ENCODE measurements around the gene PRR5L. TPM values are rescaled to one million over a fixed set of nuclear protein-coding genes. Genes with fewer than 3 reads are reported as not detected.

Gene PRR5L
- total and polyA plus RNA-seq, 12 donors, result 1.7 to 10.2 (median 7.3) TPM

DNA sequence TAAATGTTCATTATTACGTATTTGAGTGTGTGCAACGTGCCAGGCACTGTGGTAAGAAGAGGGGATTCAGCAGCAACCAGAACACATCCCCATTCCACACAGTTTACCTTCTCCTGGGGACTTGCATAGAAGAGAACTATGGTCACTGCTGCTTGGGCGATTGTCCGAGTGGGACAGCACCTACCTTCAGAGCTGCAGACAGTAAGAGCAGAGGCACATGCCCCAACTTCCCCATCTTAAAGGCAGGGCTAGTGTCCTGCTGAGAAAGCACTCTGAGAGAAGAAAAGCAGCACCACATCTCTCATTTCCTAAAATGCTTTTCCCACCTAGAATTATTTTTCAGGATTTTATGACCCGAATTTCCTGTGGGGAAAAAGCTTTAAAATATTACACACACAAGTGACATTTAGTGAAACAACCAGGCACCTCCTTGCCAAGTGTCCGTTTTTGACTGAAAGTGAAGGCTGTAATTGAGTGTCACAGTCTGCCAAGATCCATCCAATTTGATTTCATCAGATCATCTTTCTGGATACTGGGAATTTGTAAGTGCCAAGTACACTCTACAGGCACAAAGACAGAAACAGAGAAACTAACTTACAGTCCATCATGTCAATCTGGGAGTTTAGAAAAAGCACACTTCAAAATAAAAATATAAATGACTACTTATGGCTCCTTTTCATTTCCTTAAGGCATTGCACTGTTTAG, 189.4 kb downstream of the PRR5L start:
- H3K4me1 ChIP-seq (replicated peaks in 1 of 2), result peaks cover 0 to 13% of the 10 kb centered on the region in 2 donors
- H3K27me3 ChIP-seq, result no peaks in the 10 kb centered on the region
- intact Hi-C loops (cut with DNase I), result no loop called here
- 64 to 74% (median 71%) methylated on average over 6 of the region's 6 CpGs for WGBS, 4 donors
- DNase-seq, result no peak
- H3K27ac ChIP-seq, result no peak overlapping the region
- H3K9me3 ChIP-seq (replicated peaks in 1 of 3), result no peaks in the 10 kb centered on the region
- H3K36me3 ChIP-seq (replicated peaks in 1 of 2), result peaks cover 0 to 37% of the 10 kb centered on the region in 2 donors
- TF ChIP-seq, protein P1, sequence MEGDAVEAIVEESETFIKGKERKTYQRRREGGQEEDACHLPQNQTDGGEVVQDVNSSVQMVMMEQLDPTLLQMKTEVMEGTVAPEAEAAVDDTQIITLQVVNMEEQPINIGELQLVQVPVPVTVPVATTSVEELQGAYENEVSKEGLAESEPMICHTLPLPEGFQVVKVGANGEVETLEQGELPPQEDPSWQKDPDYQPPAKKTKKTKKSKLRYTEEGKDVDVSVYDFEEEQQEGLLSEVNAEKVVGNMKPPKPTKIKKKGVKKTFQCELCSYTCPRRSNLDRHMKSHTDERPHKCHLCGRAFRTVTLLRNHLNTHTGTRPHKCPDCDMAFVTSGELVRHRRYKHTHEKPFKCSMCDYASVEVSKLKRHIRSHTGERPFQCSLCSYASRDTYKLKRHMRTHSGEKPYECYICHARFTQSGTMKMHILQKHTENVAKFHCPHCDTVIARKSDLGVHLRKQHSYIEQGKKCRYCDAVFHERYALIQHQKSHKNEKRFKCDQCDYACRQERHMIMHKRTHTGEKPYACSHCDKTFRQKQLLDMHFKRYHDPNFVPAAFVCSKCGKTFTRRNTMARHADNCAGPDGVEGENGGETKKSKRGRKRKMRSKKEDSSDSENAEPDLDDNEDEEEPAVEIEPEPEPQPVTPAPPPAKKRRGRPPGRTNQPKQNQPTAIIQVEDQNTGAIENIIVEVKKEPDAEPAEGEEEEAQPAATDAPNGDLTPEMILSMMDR (IDR thresholded peaks at IDR 0.05), result no peak
- TF ChIP-seq POLR2A (IDR thresholded peaks at IDR 0.05), result no peak
- no peak overlapping the region for H3K4me3 ChIP-seq

DNA sequence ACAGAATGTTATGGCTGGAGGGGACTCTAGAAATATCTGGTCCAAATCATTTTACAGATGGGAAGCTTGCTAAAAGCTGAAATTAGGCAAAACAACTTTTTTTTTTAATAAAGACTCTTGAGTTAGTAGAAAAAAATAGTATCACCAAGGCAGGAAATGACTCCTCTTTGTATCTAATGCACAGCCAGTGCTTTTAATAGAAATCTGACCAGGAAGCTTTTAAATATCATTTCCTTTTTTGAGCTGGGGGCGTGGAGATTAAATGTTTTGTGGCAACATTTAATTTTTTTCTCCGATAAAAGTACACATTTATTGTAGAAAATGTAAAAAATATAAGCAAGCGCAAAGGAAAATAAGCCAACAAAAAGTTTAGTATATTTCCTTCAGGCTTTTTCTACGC, 191.5 kb downstream of the PRR5L start:
- no peaks in the 10 kb centered on the region for H3K27me3 ChIP-seq
- peaks cover 0 to 13% of the 10 kb centered on the region in 2 donors for H3K4me1 ChIP-seq (replicated peaks in 1 of 2)
- intact Hi-C loops (cut with DNase I), result no loop called here
- TF ChIP-seq, protein P1 (IDR thresholded peaks at IDR 0.05), result no peak
- TF ChIP-seq POLR2A (IDR thresholded peaks at IDR 0.05), result no peak
- H3K27ac ChIP-seq, result peak overlapping the region in 1 of 5 donors; percentile 34
- 69 to 82% (median 74%) methylated on average over 4 of the region's 4 CpGs for WGBS, 4 donors
- DNase-seq, result no peak
- no peak overlapping the region for H3K4me3 ChIP-seq
- peaks cover 0 to 58% of the 10 kb centered on the region in 2 donors for H3K36me3 ChIP-seq (replicated peaks in 1 of 2)
- no peaks in the 10 kb centered on the region for H3K9me3 ChIP-seq (replicated peaks in 1 of 3)

DNA sequence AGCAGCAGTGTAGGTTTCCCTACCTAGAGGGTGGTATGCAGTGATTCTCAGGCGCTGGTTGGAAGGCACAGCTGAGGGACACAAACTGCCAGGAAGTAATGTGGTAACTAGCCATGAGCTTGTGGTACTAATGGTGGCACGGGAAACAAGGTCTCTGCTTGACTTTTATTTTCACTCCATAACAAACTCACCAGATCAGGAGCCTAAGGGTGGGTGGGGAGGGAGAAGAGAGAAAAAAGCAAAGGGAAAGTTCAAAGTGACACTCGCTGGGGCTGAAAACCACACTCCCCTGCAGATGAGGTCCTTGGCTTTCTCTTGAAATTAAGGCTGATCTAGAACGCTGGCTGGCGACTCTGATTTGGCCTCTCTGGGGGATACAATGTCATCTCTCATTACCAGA, 192.0 kb downstream of the PRR5L start:
- Histone ChIP-seq H3K4me3 (no peak overlapping the region), H3K36me3 (replicated peaks in 1 of 2) (peaks cover 0 to 58% of the 10 kb centered on the region in 2 donors), H3K9me3 (replicated peaks in 1 of 3) (no peaks in the 10 kb centered on the region), H3K27ac (peak overlapping the region in 1 of 5 donors; percentile 33), H3K4me1 (replicated peaks in 1 of 2) (peaks cover 0 to 13% of the 10 kb centered on the region in 2 donors), H3K27me3 (no peaks in the 10 kb centered on the region)
- intact Hi-C loops (cut with DNase I), result no loop called here
- WGBS, 4 donors, result 62 to 71% (median 67%) methylated on average over 5 of the region's 5 CpGs
- no peak for TF ChIP-seq POLR2A (IDR thresholded peaks at IDR 0.05)
- TF ChIP-seq, protein P1 (IDR thresholded peaks at IDR 0.05), result no peak
- no peak for DNase-seq

DNA sequence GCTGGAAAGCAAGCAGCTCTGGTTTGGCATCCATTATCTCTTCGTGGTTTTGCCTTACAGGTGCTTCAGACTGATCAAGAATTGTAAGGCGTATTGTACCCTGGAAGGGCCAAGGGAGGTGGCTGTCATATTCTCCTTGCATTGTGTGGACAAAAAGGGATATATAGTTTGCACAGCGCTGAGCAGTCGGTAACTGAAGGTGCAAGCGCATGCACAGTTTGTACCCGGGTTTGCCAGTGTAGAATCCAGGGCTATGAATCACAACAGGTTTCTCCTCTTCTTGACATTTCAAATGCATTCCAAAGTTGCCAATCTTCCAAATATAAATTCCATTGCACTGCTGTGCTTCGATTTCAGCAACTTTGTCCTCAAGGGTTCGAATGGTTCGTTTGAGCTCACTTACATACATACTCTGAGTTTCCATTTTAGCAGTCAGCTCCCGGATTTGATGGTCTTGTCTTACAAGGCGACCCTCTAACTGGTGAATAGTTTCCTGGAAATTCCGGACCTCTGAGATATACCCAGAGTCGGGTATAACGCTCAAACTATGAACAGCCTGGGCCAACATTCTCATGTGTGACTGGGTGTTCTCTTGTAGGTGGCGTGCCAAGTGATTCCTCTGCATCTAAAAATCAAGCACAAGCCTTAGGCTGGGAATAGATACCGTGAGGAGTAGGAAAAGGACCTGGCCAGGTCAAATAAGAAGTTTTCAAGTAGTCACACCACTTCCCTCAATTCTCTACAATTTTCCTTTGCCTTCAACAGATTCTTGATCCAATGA, 194.1 kb downstream of the PRR5L start:
- DNase-seq, result no peak
- peaks cover 0 to 66% of the 10 kb centered on the region in 2 donors for H3K36me3 ChIP-seq (replicated peaks in 1 of 2)
- no peak for TF ChIP-seq POLR2A (IDR thresholded peaks at IDR 0.05)
- TF ChIP-seq, protein P1 (IDR thresholded peaks at IDR 0.05), result no peak
- no peaks in the 10 kb centered on the region for H3K27me3 ChIP-seq
- H3K9me3 ChIP-seq (replicated peaks in 1 of 3), result no peaks in the 10 kb centered on the region
- H3K4me3 ChIP-seq, result no peak overlapping the region
- WGBS, 4 donors, result 90 to 93% (median 91%) methylated on average over 16 of the region's 16 CpGs
- intact Hi-C loops (cut with DNase I), result no loop called here
- H3K27ac ChIP-seq, result no peak overlapping the region
- peaks cover 0 to 13% of the 10 kb centered on the region in 2 donors for H3K4me1 ChIP-seq (replicated peaks in 1 of 2)
